Measurements from ENCODE around the gene PMM1.

DNA sequence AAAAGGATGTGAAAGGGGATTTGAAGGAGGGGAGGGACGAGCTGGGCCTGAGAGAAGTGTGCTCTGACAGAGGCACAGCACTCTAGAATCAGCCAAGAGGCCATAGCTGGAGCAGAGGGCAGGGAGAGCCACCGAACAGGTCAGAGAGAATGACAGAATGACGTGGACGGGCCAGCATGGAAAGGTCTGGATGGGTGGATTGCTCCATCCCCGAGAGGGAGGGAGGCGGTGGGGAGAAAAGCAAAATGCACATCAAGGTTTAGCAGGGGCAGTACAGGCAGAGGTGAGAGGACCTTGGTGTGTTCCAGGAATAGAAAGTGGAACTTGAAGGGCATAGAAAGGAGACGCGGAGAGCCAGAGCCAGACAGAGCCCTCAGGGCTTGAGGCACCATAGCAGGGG, 6.9 kb downstream of the PMM1 start:
- TF ChIP-seq POLR2A (IDR thresholded peaks at IDR 0.05; ENCODE audit: low read depth): no peak
- TF ChIP-seq, protein P1, sequence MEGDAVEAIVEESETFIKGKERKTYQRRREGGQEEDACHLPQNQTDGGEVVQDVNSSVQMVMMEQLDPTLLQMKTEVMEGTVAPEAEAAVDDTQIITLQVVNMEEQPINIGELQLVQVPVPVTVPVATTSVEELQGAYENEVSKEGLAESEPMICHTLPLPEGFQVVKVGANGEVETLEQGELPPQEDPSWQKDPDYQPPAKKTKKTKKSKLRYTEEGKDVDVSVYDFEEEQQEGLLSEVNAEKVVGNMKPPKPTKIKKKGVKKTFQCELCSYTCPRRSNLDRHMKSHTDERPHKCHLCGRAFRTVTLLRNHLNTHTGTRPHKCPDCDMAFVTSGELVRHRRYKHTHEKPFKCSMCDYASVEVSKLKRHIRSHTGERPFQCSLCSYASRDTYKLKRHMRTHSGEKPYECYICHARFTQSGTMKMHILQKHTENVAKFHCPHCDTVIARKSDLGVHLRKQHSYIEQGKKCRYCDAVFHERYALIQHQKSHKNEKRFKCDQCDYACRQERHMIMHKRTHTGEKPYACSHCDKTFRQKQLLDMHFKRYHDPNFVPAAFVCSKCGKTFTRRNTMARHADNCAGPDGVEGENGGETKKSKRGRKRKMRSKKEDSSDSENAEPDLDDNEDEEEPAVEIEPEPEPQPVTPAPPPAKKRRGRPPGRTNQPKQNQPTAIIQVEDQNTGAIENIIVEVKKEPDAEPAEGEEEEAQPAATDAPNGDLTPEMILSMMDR (IDR thresholded peaks at IDR 0.05): no peak
- TF ChIP-seq POLR2AphosphoS5 (IDR thresholded peaks at IDR 0.05): no peak
- no peak for TF ChIP-seq EP300 (IDR thresholded peaks at IDR 0.05)

Measured in esophagus muscularis mucosa (tissue), 4 donors.